ENCODE results near the gene SYCP3.

DNA sequence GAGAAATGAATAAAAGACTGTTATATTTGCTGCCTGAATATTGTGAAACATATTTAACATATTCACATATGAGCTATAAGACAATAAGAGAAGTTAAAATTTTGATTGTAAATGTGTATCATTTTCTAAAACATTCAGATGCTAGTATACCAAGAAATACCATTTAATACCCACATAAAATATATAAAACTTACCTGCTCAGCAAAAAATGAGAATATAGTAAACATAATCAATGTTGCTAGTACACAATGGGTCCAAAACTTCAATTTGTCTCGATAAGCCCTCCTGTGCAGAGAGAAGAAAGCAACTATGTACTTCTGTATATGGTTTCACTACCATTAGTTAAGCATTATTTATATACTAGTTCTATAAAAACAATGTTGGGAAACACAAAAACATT lies 9.6 kb upstream of the SYCP3 start:
- TF ChIP-seq TAF1 (IDR thresholded peaks at IDR 0.05; ENCODE audit: low read depth, low read length) = no peak
- no peak for TF ChIP-seq CTCF (IDR thresholded peaks at IDR 0.05; ENCODE audit: control extremely low read depth in 1 of 3, insufficient read depth in 1 of 3, low read depth in 1 of 3, low read length in 3 of 3)
- no peak for TF ChIP-seq MAX (IDR thresholded peaks at IDR 0.05)

All from H1 (cell line).